Esophagus muscularis mucosa (tissue), 3 donors: ENCODE results near the gene ARFGAP3.

Source experiments
- POLR2A ChIP-seq: fragments of 450-650 bp; IDR thresholded peaks from one replicate; pipeline ENCODE4 v1.6.1; 2017; ENCODE audit warnings: antibody characterized with exemption, moderate library complexity, mild to moderate bottlenecking, low read depth
- POLR2AphosphoS5 ChIP-seq, 2 donors: sonication (generic); formaldehyde crosslinking; IDR thresholded peaks; one replicate each; pipeline ENCODE4 v1.6.1; 2017; ENCODE audit warnings: antibody characterized with exemption in 2 of 2
- TF ChIP-seq, protein P1 (sequence below), 3 experiments: fragments of 200-600 bp in 2 of 3; fragments of 450-650 bp in 1 of 3; sonication (generic) in 2 of 3; IDR thresholded peaks; one replicate each; pipeline ENCODE4 v1.5.1; 2017 to 2019; ENCODE audit warnings: antibody characterized with exemption in 3 of 3, mild to moderate bottlenecking in 2 of 3, moderate library complexity in 1 of 3

DNA sequence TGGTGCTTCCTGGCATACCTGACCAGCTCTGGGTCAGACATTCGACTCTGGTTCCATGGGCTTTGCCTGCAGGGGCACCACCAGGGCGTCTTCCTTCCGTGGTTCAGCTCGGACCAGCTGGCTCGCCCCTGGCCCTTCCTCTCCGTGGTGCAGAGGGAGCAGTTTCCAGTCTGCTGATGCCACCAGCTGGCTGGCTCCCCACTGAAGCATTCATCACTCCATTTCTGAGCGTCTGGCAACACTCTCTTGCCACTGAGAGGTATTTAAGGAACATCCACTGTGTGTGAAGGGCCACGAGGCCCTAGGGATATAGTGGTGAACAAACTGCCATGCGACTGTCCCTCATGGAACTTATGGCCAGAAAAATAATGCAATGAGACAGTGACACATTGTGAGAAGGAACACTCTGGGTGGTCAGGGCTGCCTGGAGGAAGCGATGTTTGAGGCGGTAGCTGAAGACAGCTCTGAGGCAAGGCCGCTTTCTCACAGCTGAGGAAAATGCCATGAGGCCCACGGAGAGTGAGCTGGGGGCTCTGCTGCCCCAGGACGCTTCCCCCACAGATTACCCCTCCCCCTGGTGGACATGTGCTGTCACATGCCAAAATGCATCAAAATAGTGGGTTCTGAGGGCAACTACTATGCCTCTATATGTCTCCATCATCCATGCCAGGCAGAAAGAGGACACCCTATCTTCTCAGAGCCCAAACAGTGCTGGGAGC, 44.9 kb upstream of the ARFGAP3 start:
- TF ChIP-seq, protein P1, sequence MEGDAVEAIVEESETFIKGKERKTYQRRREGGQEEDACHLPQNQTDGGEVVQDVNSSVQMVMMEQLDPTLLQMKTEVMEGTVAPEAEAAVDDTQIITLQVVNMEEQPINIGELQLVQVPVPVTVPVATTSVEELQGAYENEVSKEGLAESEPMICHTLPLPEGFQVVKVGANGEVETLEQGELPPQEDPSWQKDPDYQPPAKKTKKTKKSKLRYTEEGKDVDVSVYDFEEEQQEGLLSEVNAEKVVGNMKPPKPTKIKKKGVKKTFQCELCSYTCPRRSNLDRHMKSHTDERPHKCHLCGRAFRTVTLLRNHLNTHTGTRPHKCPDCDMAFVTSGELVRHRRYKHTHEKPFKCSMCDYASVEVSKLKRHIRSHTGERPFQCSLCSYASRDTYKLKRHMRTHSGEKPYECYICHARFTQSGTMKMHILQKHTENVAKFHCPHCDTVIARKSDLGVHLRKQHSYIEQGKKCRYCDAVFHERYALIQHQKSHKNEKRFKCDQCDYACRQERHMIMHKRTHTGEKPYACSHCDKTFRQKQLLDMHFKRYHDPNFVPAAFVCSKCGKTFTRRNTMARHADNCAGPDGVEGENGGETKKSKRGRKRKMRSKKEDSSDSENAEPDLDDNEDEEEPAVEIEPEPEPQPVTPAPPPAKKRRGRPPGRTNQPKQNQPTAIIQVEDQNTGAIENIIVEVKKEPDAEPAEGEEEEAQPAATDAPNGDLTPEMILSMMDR (IDR thresholded peaks at IDR 0.05): peak in 1 of 3 experiments; percentile 14
- TF ChIP-seq POLR2AphosphoS5 (IDR thresholded peaks at IDR 0.05) (peak in 1 of 2 donors; percentile 11), POLR2A (no peak)
